Activated T-cell treated with anti-CD3 and anti-CD28 coated beads, Interleukin-2, amount 50 U/mL, for 4 hours (primary cell): ENCODE measurements around the gene FPGS. TPM values are rescaled to one million over a fixed set of nuclear protein-coding genes. Genes with fewer than 3 reads are reported as not detected.

Source experiments
- ATAC-seq, 2 donors: fragments of 200-7000 bp; cut with Tn5 transposase; one replicate each; pipeline ENCODE4 v1.10.0; 2021
- DNase-seq: peaks from one replicate; pipeline ENCODE4 v3.0.0-alpha.2; 2020
- H3K27me3 Mint-ChIP-seq: one replicate; pipeline ENCODE4 v1.8.0; 2021; ENCODE audit warnings: low read depth, mixed read lengths
- H3K36me3 Mint-ChIP-seq: one replicate; pipeline ENCODE4 v1.8.0; 2022; ENCODE audit warnings: mixed read lengths; ENCODE audit not compliant: insufficient read depth
- H3K4me1 Mint-ChIP-seq: one replicate; pipeline ENCODE4 v1.8.0; 2021; ENCODE audit warnings: low read depth, mixed read lengths
- H3K4me3 Mint-ChIP-seq: one replicate; pipeline ENCODE4 v1.8.0; 2021; ENCODE audit warnings: mild to moderate bottlenecking, moderate library complexity, mixed read lengths
- H3K9me3 Mint-ChIP-seq: one replicate; pipeline ENCODE4 v1.8.0; 2021; ENCODE audit warnings: mixed read lengths
- total RNA-seq, 3 donors: library from RNA; stranded (reverse); gene quantifications; one replicate each; pipeline ENCODE4 v1.2.1, GENCODE V29; 2021

Gene FPGS
- total RNA-seq, 3 donors from 2014 or later = 137 to 149 (median 141) TPM

DNA sequence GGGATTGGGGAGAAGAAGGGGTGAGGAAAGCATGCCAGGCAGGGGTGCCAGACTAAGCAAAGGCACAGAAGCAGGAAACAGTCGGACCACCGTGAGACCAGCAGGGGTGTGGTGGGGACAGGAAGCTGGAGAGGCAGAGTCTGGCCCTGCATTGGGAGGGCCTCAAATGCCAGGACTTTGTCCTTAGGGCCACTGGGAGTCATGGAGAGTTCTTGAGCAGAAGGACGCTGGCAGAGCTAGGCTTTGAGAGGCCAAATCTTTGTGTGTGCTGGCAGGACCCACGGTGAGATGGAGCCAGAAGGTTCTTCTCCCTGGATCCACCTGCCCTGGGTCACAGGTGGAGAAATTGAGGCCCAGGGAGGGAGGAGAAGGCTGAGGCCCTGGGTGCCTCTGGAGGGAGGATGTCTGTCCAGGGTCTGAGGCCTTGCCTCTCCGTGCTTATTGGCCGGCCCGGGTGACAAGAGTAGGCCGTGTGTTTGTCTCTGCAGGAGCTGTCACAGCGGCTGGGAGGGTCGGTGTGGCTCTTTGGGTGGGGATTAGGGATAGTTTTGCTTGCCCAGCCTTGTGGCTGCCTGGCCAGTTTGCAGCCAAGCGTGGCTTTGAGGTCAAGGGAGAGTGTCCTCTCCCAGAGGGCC, 53.5 kb downstream of the FPGS start:
- Mint-ChIP-seq H3K4me1 (peaks cover 40% of the 10 kb centered on the region), H3K36me3 (no peaks in the 10 kb centered on the region), H3K27me3 (no peaks in the 10 kb centered on the region), H3K9me3 (no peaks in the 10 kb centered on the region), H3K4me3 (no peak overlapping the region)
- DNase-seq = no peak
- no peak for ATAC-seq

DNA sequence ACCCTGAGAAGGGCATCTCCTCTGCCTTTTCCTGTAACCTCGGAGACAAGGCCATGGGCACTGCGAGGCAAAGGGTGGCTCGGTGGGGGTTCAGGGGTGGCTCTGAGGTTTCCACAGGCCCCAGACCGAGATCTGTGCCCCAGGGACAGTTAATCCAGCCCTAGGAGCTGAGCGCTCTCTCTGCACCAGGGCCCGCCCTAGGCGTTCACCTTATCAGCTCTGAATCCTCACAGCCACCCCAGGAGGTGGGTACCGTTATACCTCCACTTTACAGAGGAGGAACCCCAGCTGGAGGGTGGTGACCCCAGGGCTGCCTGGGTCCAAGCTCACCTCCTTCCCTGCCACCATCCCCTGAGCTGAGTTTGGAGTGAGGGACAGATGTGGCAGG, 54.0 kb downstream of the FPGS start:
- Mint-ChIP-seq H3K4me1 (peaks cover 45% of the 10 kb centered on the region), H3K36me3 (no peaks in the 10 kb centered on the region), H3K9me3 (no peaks in the 10 kb centered on the region), H3K4me3 (no peak overlapping the region), H3K27me3 (no peaks in the 10 kb centered on the region)
- ATAC-seq (no peak), DNase-seq (no peak)

DNA sequence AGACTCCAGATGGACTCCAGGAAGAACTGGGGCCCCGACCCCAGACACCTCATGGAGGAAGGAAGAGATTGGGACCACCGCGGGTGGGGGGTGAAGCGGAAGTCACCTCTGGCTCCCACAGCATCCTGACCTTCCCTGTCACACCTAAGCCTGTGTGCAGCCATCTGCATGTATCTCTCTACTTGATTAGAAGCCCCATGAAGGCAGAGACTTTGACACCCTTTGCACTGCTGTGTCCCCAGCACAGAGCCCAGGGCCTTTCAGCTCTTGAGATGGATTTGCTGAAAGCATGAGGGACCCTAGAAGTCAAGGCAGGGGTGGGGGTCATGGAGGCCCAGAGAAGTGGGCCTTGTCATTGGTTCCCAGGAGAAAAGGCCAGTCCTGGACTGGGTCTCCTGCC, 54.6 kb downstream of the FPGS start:
- Mint-ChIP-seq H3K4me1 (peaks cover 47% of the 10 kb centered on the region), H3K36me3 (no peaks in the 10 kb centered on the region), H3K27me3 (no peaks in the 10 kb centered on the region), H3K4me3 (no peak overlapping the region), H3K9me3 (no peaks in the 10 kb centered on the region)
- no peak for ATAC-seq
- no peak for DNase-seq

DNA sequence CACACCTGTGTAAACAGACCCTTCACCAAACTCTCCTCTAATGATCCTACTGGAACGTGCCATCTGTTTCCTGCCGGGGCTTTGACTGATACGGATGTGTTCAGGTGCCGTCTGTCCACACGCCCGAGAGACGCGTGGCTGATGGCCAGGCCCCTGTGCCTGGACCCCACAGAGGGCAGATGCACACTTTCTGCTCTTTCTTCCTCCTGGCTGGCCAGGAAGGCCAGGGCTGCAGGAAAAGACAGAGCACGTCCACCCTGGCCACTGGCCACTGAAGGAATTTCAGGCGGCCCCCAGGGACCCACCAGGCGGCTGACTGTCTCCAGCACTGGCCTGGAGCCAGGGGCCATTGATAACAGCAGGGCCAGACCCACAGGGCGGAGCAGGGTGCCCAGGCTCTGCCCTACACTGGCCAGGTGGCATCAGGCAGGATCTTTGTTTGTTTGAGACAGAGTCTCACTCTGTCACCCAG, 55.4 kb downstream of the FPGS start:
- no peaks in the 10 kb centered on the region for H3K36me3 Mint-ChIP-seq
- no peak overlapping the region for H3K4me3 Mint-ChIP-seq
- H3K9me3 Mint-ChIP-seq = no peaks in the 10 kb centered on the region
- H3K27me3 Mint-ChIP-seq = no peaks in the 10 kb centered on the region
- H3K4me1 Mint-ChIP-seq = peaks cover 48% of the 10 kb centered on the region
- DNase-seq = no peak
- ATAC-seq = no peak

DNA sequence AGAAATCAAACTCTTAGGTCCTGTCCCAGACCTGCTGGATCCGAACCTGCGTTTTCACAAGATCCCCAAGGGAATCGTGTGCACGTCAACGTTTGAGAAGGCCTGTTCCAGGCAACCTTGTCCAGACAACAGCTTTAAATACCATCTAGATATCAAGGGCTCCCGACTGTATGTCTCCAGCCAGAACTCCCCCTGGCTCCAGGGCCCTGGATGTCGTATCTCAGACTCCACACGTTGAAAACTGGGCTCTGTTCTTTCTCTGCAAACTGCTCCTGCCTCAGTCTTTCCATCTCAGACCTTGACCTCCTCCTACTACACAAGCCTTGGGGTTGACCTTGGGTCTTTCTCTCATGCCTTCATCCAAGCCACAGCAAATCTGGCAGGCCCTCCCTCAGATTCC, 57.6 kb downstream of the FPGS start:
- Mint-ChIP-seq H3K4me3 (no peak overlapping the region), H3K27me3 (no peaks in the 10 kb centered on the region), H3K4me1 (peaks cover 47% of the 10 kb centered on the region), H3K9me3 (no peaks in the 10 kb centered on the region), H3K36me3 (no peaks in the 10 kb centered on the region)
- DNase-seq = no peak
- ATAC-seq = no peak

DNA sequence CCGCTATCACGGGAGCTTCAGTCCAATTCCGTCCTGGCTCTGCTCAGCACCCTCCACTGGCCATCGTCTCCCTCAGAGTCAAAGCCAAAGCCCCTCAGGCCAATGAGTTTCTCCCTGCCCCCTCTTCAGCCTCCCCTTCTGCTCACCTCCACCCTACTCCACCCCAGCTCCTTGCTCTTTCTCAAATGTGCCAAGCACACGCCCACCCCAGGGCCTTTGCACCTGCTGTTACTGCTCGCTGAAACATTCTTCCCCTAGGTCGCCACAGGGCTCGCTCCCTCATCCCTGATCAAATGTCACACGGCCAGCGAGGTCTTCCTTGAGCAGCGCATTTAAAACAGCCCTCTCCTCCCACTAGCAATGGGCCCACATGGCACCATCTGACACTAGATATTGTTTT, 58.1 kb downstream of the FPGS start:
- Mint-ChIP-seq H3K4me3 (no peak overlapping the region), H3K9me3 (no peaks in the 10 kb centered on the region), H3K4me1 (peaks cover 49% of the 10 kb centered on the region), H3K27me3 (no peaks in the 10 kb centered on the region), H3K36me3 (no peaks in the 10 kb centered on the region)
- DNase-seq (no peak), ATAC-seq (no peak)

DNA sequence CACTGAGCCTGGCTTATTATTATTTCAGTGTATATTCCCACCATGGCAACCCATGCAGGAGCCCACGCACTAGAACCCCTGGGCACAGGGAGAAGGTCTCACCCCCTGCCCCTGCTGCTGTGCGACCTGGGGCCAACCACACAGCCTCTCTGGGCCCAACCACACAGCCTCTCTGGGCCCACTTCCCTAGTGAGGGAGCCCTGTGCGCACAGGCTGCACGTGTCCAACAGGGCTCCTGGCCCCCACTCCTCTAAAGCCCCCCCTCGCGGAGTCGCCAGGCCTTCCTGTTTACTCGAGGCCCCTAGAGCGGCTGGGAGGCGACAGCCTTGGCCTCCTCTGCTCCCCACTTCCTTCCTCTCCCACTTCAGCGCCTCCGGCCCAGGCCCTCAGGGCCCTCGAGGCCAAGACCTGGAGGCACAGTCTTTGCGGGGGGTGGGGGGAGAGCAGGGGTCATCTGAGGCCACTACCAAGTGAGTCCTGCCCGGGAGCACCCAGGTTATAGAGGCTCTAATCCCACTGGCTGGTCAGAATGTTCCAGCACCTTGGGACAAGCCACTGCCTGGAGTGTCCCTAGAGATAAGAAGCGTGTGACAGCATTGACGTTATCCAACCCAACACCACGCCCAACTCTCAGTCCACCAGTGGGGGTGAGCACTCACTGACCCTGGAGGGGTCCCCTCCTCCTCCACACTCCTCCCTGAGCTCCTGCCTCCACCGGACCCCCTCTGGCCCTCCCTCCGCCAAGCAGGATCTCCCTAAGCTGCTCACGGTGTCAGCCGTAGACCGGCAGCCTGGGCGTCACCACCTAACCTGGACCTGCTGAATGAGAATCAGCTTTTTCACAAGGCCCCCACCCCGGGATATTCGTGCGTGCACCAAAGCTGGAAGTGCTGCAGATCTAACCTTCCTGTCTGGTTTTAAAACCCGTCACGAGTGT, 59.7 kb downstream of the FPGS start:
- no peak for DNase-seq
- Mint-ChIP-seq H3K36me3 (no peaks in the 10 kb centered on the region), H3K9me3 (no peaks in the 10 kb centered on the region), H3K27me3 (no peaks in the 10 kb centered on the region), H3K4me3 (no peak overlapping the region), H3K4me1 (peaks cover 50% of the 10 kb centered on the region)
- peak in 1 of 2 donors; percentile 29 for ATAC-seq

DNA sequence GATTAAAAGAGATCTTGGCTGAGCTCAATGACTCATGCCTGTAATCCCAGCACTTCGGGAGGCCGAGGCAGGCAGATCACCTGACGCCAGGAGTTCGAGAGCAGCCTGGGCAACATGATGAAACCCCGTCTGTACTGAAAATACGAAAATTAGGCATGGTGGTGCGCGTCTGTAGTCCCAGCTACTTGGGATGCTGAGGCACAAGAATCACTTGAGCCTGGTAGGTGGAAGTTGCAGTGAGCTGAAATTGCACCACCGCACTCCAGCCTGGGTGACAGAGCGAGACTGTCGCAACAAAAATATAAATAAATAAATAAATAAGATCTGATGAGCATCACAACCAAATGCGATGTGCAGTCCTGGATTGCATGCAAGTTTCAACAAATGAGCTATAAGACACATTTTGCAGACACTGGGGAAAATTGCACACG, 60.5 kb downstream of the FPGS start:
- ATAC-seq (no peak), DNase-seq (no peak)
- no peaks in the 10 kb centered on the region for H3K9me3 Mint-ChIP-seq
- H3K4me1 Mint-ChIP-seq = peaks cover 50% of the 10 kb centered on the region
- no peaks in the 10 kb centered on the region for H3K27me3 Mint-ChIP-seq
- no peaks in the 10 kb centered on the region for H3K36me3 Mint-ChIP-seq
- no peak overlapping the region for H3K4me3 Mint-ChIP-seq

Other genes with a start within 250 kb of the FPGS start
- gene STXBP1, start 190.6 kb upstream of the FPGS start, total RNA-seq = 10 to 100 TPM; 10.8 to 11.6 (median 11.0) TPM
- gene CFAP157, start 95.9 kb upstream of the FPGS start, total RNA-seq = not detected
- 10 to 100 TPM; 43.9 to 49.6 (median 45.6) TPM for gene PTRH1, start 87.2 kb upstream of the FPGS start, total RNA-seq
- gene TTC16, start 86.8 kb upstream of the FPGS start, total RNA-seq = under 1 TPM; 0.37 to 0.58 (median 0.57) TPM
- gene TOR2A, start 67.6 kb upstream of the FPGS start, total RNA-seq = 10 to 100 TPM; 19.8 to 23.6 (median 20.1) TPM
- gene SH2D3C, start 24.2 kb upstream of the FPGS start, total RNA-seq = 10 to 100 TPM in 1 of 3 donors, 1 to 10 TPM in 2; 5.9 to 10.8 (median 7.0) TPM
- gene CDK9, start 16.8 kb upstream of the FPGS start, total RNA-seq = 10 to 100 TPM; 66.9 to 91.5 (median 82.5) TPM
- 10 to 100 TPM; 10.7 to 20.3 (median 14.8) TPM for gene ENG, start 51.8 kb downstream of the FPGS start, total RNA-seq
- gene AK1, start 74.8 kb downstream of the FPGS start, total RNA-seq = 1 to 10 TPM; 3.6 to 6.4 (median 5.0) TPM
- gene ST6GALNAC6, start 96.7 kb downstream of the FPGS start, total RNA-seq = 10 to 100 TPM; 25.9 to 31.5 (median 31.0) TPM
- gene ST6GALNAC4, start 114.2 kb downstream of the FPGS start, total RNA-seq = 10 to 100 TPM; 22.0 to 25.7 (median 24.7) TPM
- gene PIP5KL1, start 127.9 kb downstream of the FPGS start, total RNA-seq = 1 to 10 TPM; 2.3 to 3.5 (median 2.8) TPM
- gene DPM2, start 135.0 kb downstream of the FPGS start, total RNA-seq = 10 to 100 TPM; 89.6 to 91.5 (median 89.9) TPM
- gene EEIG1, start 178.1 kb downstream of the FPGS start, total RNA-seq = 10 to 100 TPM; 75.5 to 87.3 (median 86.0) TPM